ELR (cell line): ENCODE data around the gene WARS2.

Source experiments
- DNase-seq: peaks from one replicate; pipeline ENCODE4 v3.0.0-alpha.2; 2015; ENCODE audit warnings: low read depth

WARS2 gene

GRCh38 chr1:118998171-118998570 lies 142.3 kb downstream of the WARS2 start:
- DNase-seq, result no peak

GRCh38 chr1:118997225-118997624 lies 143.2 kb downstream of the WARS2 start:
- DNase-seq, result no peak

GRCh38 chr1:118995312-118996016 lies 145.0 kb downstream of the WARS2 start:
- peak; percentile 23 for DNase-seq

GRCh38 chr1:118993700-118994026 lies 146.8 kb downstream of the WARS2 start:
- no peak for DNase-seq

- DNase-seq, result no peak
Measured at GRCh38 chr1:118992868-118993699, 147.4 kb downstream of the WARS2 start.

GRCh38 chr1:118992237-118992825 lies 148.1 kb downstream of the WARS2 start:
- no peak for DNase-seq

- DNase-seq, result no peak
Measured at GRCh38 chr1:118991448-118991847, 149.0 kb downstream of the WARS2 start.

- DNase-seq, result no peak
Measured at GRCh38 chr1:118990513-118991152, 149.8 kb downstream of the WARS2 start.

GRCh38 chr1:118989878-118990378 lies 150.5 kb downstream of the WARS2 start:
- no peak for DNase-seq

GRCh38 chr1:118989006-118989815 lies 151.2 kb downstream of the WARS2 start:
- DNase-seq, result no peak

GRCh38 chr1:118988186-118989005 lies 152.1 kb downstream of the WARS2 start, which contains the start of gene TBX15:
Gene TBX15, minus strand, starts transcription at chr1:118988343. Its CDS starts 548 bp downstream, at chr1:118987795.
- no peak for DNase-seq

GRCh38 chr1:118987468-118988185 lies 152.8 kb downstream of the WARS2 start:
- peak; percentile 63 for DNase-seq

- DNase-seq, result peak; percentile 71
Measured at GRCh38 chr1:118986555-118987467, 153.6 kb downstream of the WARS2 start.

- DNase-seq, result peak; percentile 49
Measured at GRCh38 chr1:118985640-118986554, 154.6 kb downstream of the WARS2 start.

GRCh38 chr1:118984722-118985639 lies 155.5 kb downstream of the WARS2 start:
- peak; percentile 49 for DNase-seq

- peak; percentile 51 for DNase-seq
Measured at GRCh38 chr1:118984086-118984721, 156.2 kb downstream of the WARS2 start.
